Colonic mucosa (tissue), 4 donors: Measurements from ENCODE around the gene TRIM37. TPM values are rescaled to one million over a fixed set of nuclear protein-coding genes. Genes with fewer than 3 reads are reported as not detected.

ENCODE experiments used
- DNase-seq: peaks from one replicate; pipeline ENCODE4 v3.0.0-alpha.2; 2020
- H3K27ac ChIP-seq: fragments of 200-600 bp; one replicate; pipeline ENCODE4 v1.8.0; 2021
- H3K27me3 ChIP-seq: fragments of 200-600 bp; one replicate; pipeline ENCODE4 v1.8.0; 2021
- H3K36me3 ChIP-seq: fragments of 200-600 bp; one replicate; pipeline ENCODE4 v1.8.0; 2021
- H3K4me1 ChIP-seq: fragments of 200-600 bp; one replicate; pipeline ENCODE4 v1.8.0; 2021; ENCODE audit warnings: mild to moderate bottlenecking
- H3K4me3 ChIP-seq: fragments of 200-600 bp; one replicate; pipeline ENCODE4 v1.8.0; 2021
- H3K9ac ChIP-seq, 2 donors: one replicate each; pipeline ENCODE4 v1.7.0; 2013; ENCODE audit warnings: control low read depth in 2 of 2, low read depth in 2 of 2, low read length in 2 of 2
- H3K9me3 ChIP-seq: fragments of 200-600 bp; one replicate; pipeline ENCODE4 v1.8.0; 2021
- intact Hi-C: fragments of 100-400 bp; cut with DNase I; formaldehyde crosslinking; loops from one replicate; pipeline ENCODE4 v1.14.1; 2022
- total RNA-seq, 2 donors: library from RNA; stranded (reverse); fragmentation: NEBNext Ultra II Directional in 1 of 2; extraction: Animal tissue kit (Norgen Biotek cat#: 25700) in 1 of 2; gene quantifications; one replicate each; pipeline ENCODE4 v1.2.1, GENCODE V29; 2021
- TF ChIP-seq, protein P1 (sequence below): fragments of 200-600 bp; IDR thresholded peaks from one replicate; pipeline ENCODE4 v1.8.0; 2022; ENCODE audit warnings: antibody characterized with exemption, mild to moderate bottlenecking
- donor health status: healthy.
- donor health status: DM: no; HTN: no; CAD: no.
- donor health status: DM: no; HTN: no; CAD: no.

The TRIM37 gene
- total RNA-seq, 2 donors from 2014 or later = 17.2 to 24.1 TPM

DNA sequence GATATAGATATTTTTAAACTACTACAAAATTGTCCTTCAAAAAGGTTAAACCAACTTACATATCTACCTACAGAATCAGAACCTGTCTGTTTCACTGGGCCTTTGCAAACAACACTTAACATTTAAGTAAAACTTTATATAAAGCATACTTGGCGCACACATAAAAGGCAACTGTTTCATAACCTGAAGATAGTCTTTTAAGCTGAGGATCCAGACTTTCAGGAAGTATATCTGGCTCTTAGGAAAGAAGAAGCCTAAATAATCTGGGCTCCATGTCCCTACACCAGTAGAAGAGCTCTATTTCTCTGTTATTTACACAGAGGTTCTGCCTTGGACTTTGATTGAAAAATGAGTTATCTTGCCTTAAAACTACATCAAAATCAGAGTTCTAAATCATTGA is 75.9 kb downstream of the TRIM37 start:
- TF ChIP-seq, protein P1, sequence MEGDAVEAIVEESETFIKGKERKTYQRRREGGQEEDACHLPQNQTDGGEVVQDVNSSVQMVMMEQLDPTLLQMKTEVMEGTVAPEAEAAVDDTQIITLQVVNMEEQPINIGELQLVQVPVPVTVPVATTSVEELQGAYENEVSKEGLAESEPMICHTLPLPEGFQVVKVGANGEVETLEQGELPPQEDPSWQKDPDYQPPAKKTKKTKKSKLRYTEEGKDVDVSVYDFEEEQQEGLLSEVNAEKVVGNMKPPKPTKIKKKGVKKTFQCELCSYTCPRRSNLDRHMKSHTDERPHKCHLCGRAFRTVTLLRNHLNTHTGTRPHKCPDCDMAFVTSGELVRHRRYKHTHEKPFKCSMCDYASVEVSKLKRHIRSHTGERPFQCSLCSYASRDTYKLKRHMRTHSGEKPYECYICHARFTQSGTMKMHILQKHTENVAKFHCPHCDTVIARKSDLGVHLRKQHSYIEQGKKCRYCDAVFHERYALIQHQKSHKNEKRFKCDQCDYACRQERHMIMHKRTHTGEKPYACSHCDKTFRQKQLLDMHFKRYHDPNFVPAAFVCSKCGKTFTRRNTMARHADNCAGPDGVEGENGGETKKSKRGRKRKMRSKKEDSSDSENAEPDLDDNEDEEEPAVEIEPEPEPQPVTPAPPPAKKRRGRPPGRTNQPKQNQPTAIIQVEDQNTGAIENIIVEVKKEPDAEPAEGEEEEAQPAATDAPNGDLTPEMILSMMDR = no peak
- intact Hi-C loops = no loop called here
- H3K4me3 ChIP-seq = no peak overlapping the region
- H3K4me1 ChIP-seq = no peaks in the 10 kb centered on the region
- no peaks in the 10 kb centered on the region for H3K9me3 ChIP-seq
- H3K27ac ChIP-seq = no peak overlapping the region
- no peak for DNase-seq
- no peaks in the 10 kb centered on the region for H3K27me3 ChIP-seq
- H3K36me3 ChIP-seq = no peaks in the 10 kb centered on the region
- H3K9ac ChIP-seq = no peak overlapping the region

DNA sequence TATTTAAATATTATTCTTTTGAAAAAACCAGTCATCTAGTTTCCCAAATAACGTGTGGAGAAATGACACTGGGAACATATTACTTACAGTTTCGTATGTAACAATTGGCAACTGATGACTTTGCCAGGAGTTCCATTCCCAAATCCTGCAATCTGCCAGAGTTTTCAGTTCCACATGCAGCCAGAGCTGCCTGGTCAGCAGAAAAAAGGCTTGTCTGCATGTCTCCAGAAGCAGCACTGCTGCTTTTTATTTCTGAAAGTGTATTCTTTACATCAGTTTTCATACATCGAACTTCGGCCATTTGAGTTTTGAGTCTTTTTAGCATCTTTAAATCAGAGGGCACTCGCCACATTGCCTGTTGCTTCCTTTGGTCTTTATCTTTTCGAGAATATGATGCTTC is 78.4 kb downstream of the TRIM37 start:
- Histone ChIP-seq H3K9ac (no peak overlapping the region), H3K4me1 (no peaks in the 10 kb centered on the region), H3K27ac (no peak overlapping the region), H3K9me3 (no peaks in the 10 kb centered on the region), H3K36me3 (no peaks in the 10 kb centered on the region), H3K27me3 (no peaks in the 10 kb centered on the region), H3K4me3 (no peak overlapping the region)
- intact Hi-C loops = no loop called here
- TF ChIP-seq, protein P1 = no peak
- DNase-seq = no peak

DNA sequence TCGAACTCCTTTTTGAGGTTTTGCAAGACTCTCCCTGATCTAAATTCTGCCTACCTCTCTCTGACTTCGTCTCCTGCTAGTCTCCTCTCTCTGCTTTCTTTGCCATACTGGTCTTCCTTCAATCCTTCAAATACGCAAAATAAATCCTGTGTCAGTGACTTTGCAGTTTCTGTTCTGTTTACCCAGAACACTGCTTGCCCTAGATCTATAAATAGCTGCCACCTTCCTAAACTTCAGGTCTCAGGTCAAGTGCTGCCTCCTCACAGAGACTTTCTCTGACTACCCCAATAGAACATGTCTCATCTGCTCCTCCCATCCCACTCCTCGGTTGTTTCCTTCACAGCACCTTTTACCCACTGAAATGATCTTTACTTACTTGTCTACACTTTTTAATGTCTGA is 78.9 kb downstream of the TRIM37 start:
- H3K27me3 ChIP-seq = no peaks in the 10 kb centered on the region
- TF ChIP-seq, protein P1 = no peak
- H3K9me3 ChIP-seq = no peaks in the 10 kb centered on the region
- H3K4me1 ChIP-seq = no peaks in the 10 kb centered on the region
- no peak overlapping the region for H3K4me3 ChIP-seq
- no peak for DNase-seq
- no peak overlapping the region for H3K27ac ChIP-seq
- intact Hi-C loops = no loop called here
- no peak overlapping the region for H3K9ac ChIP-seq
- no peaks in the 10 kb centered on the region for H3K36me3 ChIP-seq

DNA sequence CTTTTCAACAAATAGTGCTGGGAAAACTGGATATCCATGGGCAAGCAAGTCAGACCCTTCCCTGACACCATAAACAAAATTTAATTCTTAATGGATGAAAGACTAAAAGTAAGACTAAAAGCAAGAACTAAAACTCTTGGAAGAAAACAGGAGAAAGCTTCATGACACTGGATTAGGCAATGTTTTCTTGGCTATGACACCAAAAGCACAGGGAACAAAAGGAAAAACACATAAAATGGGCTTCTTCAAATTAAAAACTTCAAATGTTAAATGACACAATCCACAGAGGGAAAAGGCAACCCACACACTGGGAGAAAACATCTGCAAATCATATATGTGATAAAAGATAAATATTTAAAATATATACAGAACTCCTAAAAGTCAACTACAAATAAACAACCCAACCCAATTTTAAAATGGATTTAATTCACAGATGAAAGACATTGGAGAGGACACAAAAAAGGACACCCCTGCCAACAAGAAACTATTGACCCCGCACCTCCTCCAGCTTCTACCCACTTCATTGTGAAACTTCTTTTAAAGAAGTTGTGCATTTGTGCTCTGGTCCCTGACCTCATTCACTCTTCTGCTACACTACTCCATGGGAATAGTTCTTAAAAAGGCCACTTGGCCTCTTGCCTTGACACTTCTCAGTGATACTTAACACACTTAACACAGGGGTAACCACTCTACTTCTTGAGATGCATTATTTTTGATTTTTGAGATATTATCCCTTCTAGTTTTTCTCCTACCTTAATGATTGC is 80.3 kb downstream of the TRIM37 start:
- H3K27me3 ChIP-seq = no peaks in the 10 kb centered on the region
- H3K9me3 ChIP-seq = no peaks in the 10 kb centered on the region
- no peaks in the 10 kb centered on the region for H3K4me1 ChIP-seq
- H3K36me3 ChIP-seq = no peaks in the 10 kb centered on the region
- no peak overlapping the region for H3K27ac ChIP-seq
- TF ChIP-seq, protein P1 = no peak
- no peak overlapping the region for H3K4me3 ChIP-seq
- DNase-seq = no peak
- H3K9ac ChIP-seq = no peak overlapping the region
- intact Hi-C loops = no loop called here

DNA sequence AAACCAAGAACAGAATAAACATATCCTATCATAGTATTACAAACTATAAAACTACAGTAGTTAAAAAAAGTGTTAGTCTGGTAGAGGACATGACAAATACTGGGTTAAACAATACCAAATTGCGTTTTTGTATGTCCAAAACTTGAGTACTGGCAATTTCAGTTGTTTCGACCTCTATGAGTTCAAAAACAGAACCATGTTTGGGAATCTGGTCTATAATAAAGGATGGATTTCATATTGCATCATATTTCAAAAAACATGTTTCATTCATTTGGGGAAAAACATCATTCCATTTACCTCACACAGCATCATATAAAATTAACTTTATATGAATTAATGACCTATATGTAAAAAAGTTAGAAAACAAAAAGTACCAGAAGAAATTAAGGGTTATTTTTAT is 81.8 kb downstream of the TRIM37 start:
- Histone ChIP-seq H3K36me3 (no peaks in the 10 kb centered on the region), H3K4me3 (no peak overlapping the region), H3K9ac (no peak overlapping the region), H3K27ac (no peak overlapping the region), H3K27me3 (no peaks in the 10 kb centered on the region), H3K4me1 (no peaks in the 10 kb centered on the region), H3K9me3 (no peaks in the 10 kb centered on the region)
- intact Hi-C loops = no loop called here
- TF ChIP-seq, protein P1 = no peak
- DNase-seq = no peak
